VCaP (cell line): ENCODE measurements around the gene TEDC2.

Experiments
- H3K27ac ChIP-seq: fragments of 450-650 bp; 2 replicates; pipeline ENCODE4 v1.5.1; 2017
- CTCF ChIP-seq: fragments of 450-650 bp; conservative IDR thresholded peaks from 2 replicates; pipeline ENCODE4 v1.5.1; 2017; ENCODE audit warnings: mild to moderate bottlenecking, moderate library complexity

Gene TEDC2

GRCh38 chr16:2482708-2483534 is 23.0 kb downstream of the TEDC2 start:
- TF ChIP-seq CTCF = no peak
- H3K27ac ChIP-seq = no peak overlapping the region

GRCh38 chr16:2483939-2484897 is 24.3 kb downstream of the TEDC2 start:
- no peak for TF ChIP-seq CTCF
- no peak overlapping the region for H3K27ac ChIP-seq

DNA sequence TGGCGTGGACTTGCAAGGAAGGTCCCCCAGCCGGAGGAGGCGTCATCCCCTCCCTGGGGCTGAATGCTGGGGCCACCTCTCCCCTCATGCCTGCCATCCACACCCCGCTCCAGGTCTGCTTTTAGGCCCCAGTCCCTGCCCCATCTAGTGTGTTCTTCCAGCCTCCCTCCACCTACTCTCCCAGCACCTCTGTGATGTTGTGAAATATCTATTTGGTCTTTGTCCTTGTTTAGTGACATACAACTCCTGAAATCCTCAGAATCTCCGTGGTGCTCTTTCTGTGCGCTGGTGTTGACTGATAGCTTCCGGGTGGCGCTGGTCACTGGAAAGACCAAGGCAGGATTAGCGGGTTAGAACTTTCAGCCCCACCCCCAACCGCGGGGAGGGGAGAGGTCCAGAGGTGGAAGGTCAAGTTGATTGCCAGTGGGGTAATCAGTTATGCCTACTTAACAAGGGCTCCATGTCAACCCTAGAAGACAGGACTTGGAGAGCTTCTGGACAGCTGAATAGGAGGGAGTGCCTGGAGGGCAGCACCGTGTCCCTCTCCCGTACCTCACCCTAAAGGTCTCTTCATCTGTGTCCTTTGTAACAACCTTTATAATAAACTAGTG is 25.1 kb downstream of the TEDC2 start:
- H3K27ac ChIP-seq = no peak overlapping the region
- TF ChIP-seq CTCF = no peak

GRCh38 chr16:2485811-2486507 is 26.1 kb downstream of the TEDC2 start:
- no peak overlapping the region for H3K27ac ChIP-seq
- no peak for TF ChIP-seq CTCF

DNA sequence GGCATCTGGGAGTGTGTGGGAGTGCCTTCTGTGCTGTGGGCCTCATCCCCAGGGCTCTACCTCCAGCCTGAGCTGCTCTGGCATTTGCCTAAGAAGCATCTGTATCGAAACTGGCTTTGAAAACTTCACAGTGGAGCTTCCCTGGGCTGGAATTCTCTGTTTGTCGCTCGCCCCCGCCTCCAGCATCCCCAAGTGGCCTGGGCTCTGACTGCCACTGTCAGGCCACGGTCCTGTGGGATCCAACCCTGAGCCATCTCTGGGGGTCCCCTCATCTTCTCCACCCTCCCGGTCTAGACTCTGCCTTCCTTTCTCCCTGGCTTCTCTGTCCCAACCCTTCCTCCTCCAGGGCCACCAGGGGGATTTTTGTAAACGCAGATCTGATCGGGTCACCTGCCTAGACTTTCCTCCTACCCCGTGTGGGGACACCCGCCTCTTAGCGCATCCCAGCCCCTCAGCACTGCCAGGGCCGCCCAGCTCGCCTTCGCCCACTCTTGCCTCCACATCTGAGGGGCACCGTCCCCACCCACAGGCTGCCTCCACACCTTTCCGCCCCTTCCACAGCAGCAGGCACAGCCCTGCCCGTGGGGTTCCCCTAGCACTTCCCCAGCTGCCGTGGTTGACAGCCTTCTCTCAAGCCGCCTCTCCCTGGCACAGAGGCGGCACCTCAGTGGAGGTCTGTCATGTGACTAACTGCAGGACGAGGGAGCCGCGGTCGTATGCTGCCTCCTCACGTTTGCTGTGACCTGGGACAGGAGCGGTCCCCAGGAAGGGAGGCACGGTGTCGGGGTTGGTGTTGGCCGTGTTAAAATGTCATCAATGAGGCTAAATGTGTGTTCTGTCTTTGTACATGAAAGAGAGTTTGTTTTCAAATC is 27.0 kb downstream of the TEDC2 start:
- TF ChIP-seq CTCF = no peak
- H3K27ac ChIP-seq = no peak overlapping the region

GRCh38 chr16:2487517-2487842 is 27.6 kb downstream of the TEDC2 start:
- no peak for TF ChIP-seq CTCF
- H3K27ac ChIP-seq = no peak overlapping the region
